ENCODE results near the gene QKI.

QKI gene

DNA sequence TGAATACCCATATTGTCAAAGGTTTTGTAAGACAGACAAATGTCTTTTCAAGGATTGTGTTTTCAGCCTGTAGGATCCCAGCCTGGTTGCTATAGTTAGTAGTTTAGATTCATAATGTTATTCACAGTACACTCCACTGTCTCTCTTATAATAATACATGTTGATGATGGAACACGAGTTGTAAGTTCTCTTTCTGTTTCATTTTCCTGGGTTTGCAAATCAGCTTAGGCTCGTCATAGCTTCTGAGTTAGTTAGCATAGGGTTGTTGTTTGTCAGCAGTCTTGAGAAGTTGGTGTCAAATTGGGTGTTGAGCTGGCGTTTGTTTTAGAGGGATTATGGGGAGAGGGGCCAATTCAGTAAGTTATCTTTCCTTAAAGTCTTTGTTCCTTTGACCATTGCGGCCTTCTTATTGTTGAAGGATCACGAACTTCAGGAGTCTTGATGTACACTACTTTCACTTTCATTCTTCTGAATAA lies 45.8 kb downstream of the QKI start (continued):
- no peak for TF ChIP-seq ZBTB8A (tag by site-specific recombination; IDR thresholded peaks at IDR 0.05)

DNA sequence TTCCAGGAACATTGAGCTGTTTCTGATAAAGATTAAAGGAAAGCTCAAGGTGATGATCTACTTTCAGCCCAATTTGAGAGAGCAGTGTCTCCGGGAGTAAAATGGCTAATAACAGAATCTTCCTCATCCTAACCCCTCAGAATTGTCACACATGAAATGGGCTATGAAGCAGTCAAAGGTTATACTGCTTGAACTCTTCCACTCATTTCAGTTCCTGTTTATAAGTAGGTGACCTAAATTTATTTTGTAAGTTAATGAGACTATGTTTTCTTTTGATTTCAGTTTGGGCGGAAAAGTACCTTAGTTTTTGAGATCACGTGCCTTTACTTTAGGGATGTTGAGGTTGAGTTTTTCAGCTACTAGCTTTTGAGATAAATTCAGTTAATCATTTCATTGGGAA lies 47.2 kb downstream of the QKI start:
- POLR2A ChIA-PET: no interaction called here
- CTCF ChIA-PET: interaction anchor here (1.0 kb wide), 1 partner anchor 93 kb away, joined by 3 read pairs; no protein-coding TSS in a partner anchor
- Histone ChIP-seq H3K4me3 (ENCODE audit: low read depth, low read length) (no peak overlapping the region), H3K4me1 (ENCODE audit: control insufficient read depth, insufficient read depth, low read length) (peaks cover 3% of the 10 kb centered on the region; the same call in 1 of the 2 replicates), H3K9me3 (ENCODE audit: control insufficient read depth, insufficient read depth, low read depth, low read length) (no peaks in the 10 kb centered on the region), H3K27ac (ENCODE audit: extremely low read depth, low read depth, low read length) (no peak overlapping the region), H3K36me3 (ENCODE audit: control insufficient read depth in 2 of 2, insufficient read depth in 1 of 2, low read length in 2 of 2) (peaks cover 0 to 9% of the 10 kb centered on the region in 2 experiments; a peak in 1 of 3 replicates)
- TF ChIP-seq ZNF155 (tag by site-specific recombination; IDR thresholded peaks at IDR 0.05) (no peak), ZNF23 (tag by site-specific recombination; IDR thresholded peaks at IDR 0.05; ENCODE audit: borderline replicate concordance) (no peak), ZNF175 (tag by site-specific recombination; IDR thresholded peaks at IDR 0.05) (no peak), ZNF2 (tag by site-specific recombination; IDR thresholded peaks at IDR 0.05) (no peak), ZNF16 (tag by site-specific recombination; IDR thresholded peaks at IDR 0.05; ENCODE audit: low read depth) (no peak), ZNF140 (tag by site-specific recombination; IDR thresholded peaks at IDR 0.05) (no peak), ZNF707 (tag by site-specific recombination; IDR thresholded peaks at IDR 0.05) (no peak), WT1 (tag by site-specific recombination; IDR thresholded peaks at IDR 0.05) (no peak), ZNF544 (tag by site-specific recombination; IDR thresholded peaks at IDR 0.05) (no peak), ZSCAN30 (tag by site-specific recombination; IDR thresholded peaks at IDR 0.05) (no peak), ZNF610 (tag by site-specific recombination; IDR thresholded peaks at IDR 0.05; ENCODE audit: borderline replicate concordance) (no peak)
- TF ChIP-seq, protein P1, sequence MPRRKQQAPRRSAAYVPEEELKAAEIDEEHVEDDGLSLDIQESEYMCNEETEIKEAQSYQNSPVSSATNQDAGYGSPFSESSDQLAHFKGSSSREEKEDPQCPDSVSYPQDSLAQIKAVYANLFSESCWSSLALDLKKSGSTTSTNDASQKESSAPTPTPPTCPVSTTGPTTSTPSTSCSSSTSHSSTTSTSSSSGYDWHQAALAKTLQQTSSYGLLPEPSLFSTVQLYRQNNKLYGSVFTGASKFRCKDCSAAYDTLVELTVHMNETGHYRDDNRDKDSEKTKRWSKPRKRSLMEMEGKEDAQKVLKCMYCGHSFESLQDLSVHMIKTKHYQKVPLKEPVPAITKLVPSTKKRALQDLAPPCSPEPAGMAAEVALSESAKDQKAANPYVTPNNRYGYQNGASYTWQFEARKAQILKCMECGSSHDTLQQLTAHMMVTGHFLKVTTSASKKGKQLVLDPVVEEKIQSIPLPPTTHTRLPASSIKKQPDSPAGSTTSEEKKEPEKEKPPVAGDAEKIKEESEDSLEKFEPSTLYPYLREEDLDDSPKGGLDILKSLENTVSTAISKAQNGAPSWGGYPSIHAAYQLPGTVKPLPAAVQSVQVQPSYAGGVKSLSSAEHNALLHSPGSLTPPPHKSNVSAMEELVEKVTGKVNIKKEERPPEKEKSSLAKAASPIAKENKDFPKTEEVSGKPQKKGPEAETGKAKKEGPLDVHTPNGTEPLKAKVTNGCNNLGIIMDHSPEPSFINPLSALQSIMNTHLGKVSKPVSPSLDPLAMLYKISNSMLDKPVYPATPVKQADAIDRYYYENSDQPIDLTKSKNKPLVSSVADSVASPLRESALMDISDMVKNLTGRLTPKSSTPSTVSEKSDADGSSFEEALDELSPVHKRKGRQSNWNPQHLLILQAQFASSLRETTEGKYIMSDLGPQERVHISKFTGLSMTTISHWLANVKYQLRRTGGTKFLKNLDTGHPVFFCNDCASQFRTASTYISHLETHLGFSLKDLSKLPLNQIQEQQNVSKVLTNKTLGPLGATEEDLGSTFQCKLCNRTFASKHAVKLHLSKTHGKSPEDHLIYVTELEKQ (tag by site-specific recombination; IDR thresholded peaks at IDR 0.05; ENCODE audit: borderline replicate concordance): no peak

DNA sequence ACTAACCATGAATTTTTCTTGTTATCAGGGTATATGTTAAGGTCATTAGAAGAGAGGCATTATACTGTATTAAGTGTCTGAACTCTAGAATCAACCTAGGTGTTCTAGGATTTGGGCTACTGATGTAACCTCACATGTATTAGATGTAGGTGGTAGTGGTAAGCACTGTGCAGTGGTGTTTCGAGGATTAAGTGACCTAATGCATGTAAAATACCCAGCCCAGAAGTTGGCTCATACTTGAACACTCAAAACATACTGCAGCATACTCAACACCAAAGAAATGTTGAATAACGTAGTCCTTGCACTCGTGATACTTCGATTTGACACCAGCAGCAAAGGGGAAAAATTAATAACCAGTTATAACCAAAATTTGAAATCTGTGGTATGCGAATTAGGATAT lies 48.7 kb downstream of the QKI start:
- H3K9me3 ChIP-seq (ENCODE audit: control insufficient read depth, insufficient read depth, low read depth, low read length): no peaks in the 10 kb centered on the region
- no peak overlapping the region for H3K27ac ChIP-seq (ENCODE audit: extremely low read depth, low read depth, low read length)
- H3K4me1 ChIP-seq (ENCODE audit: control insufficient read depth, insufficient read depth, low read length): peaks cover 3% of the 10 kb centered on the region; the same call in 1 of the 2 replicates
- ChIA-PET CTCF (no interaction called here), POLR2A (no interaction called here)
- TF ChIP-seq ZNF677 (tag by site-specific recombination; IDR thresholded peaks at IDR 0.05) (no peak), ZNF16 (tag by site-specific recombination; IDR thresholded peaks at IDR 0.05; ENCODE audit: low read depth) (no peak), ZNF707 (tag by site-specific recombination; IDR thresholded peaks at IDR 0.05) (no peak)
- no peak overlapping the region for H3K4me3 ChIP-seq (ENCODE audit: low read depth, low read length)
- H3K36me3 ChIP-seq (ENCODE audit: control insufficient read depth in 2 of 2, insufficient read depth in 1 of 2, low read length in 2 of 2): no peaks in the 10 kb centered on the region

DNA sequence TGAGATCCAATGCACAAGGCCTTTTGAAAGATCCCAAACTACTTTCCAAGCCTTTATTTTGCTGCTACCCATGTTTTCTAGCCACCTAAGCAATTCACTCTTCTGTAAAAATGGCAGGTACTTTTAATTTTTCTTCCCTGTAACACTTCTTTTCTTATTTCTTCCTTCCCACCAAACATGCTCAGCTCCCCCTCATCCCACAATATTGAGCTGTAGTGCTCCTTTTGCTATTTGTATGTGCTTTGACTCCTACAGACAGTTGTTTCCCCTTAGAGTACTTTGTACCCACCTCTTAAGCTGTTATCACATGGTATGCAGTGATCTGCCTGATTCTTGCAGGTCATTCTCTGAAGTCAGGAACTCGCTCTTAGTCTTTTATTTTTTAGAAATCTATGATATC lies 49.3 kb downstream of the QKI start:
- Histone ChIP-seq H3K36me3 (ENCODE audit: control insufficient read depth in 2 of 2, insufficient read depth in 1 of 2, low read length in 2 of 2) (no peaks in the 10 kb centered on the region), H3K9me3 (ENCODE audit: control insufficient read depth, insufficient read depth, low read depth, low read length) (no peaks in the 10 kb centered on the region), H3K27ac (ENCODE audit: extremely low read depth, low read depth, low read length) (no peak overlapping the region), H3K4me3 (ENCODE audit: low read depth, low read length) (no peak overlapping the region), H3K4me1 (ENCODE audit: control insufficient read depth, insufficient read depth, low read length) (peaks cover 3% of the 10 kb centered on the region; the same call in 1 of the 2 replicates)
- ChIA-PET CTCF (no interaction called here), POLR2A (no interaction called here)
- no peak for TF ChIP-seq ZNF624 (tag by site-specific recombination; IDR thresholded peaks at IDR 0.05)
- no peak for TF ChIP-seq ZNF529 (tag by site-specific recombination; IDR thresholded peaks at IDR 0.05; ENCODE audit: insufficient replicate concordance)
- TF ChIP-seq ZNF670 (tag by site-specific recombination; IDR thresholded peaks at IDR 0.05; ENCODE audit: low read depth): no peak

Data from HEK293 (cell line).